ENCODE measurements around the gene SEC24B.

Gene SEC24B

GRCh38 chr4:109494563-109494962 is 60.9 kb downstream of the SEC24B start:
- TF ChIP-seq FOXP2 (optimal IDR thresholded peaks at IDR 0.05; ENCODE audit: borderline replicate concordance, extremely low read depth, extremely low read length, insufficient read depth) (no peak), REST (IDR thresholded peaks at IDR 0.05; ENCODE audit: insufficient read depth in 1 of 2, low read depth in 2 of 2, low read length in 2 of 2) (no peak), TAF1 (IDR thresholded peaks at IDR 0.05; ENCODE audit: borderline replicate concordance, insufficient read depth, low read length) (no peak), POLR2AphosphoS5 (IDR thresholded peaks at IDR 0.05; ENCODE audit: low read depth, low read length) (no peak), SIN3A (IDR thresholded peaks at IDR 0.05; ENCODE audit: borderline replicate concordance, insufficient read depth, low read length) (no peak)

GRCh38 chr4:109495514-109495913 is 61.9 kb downstream of the SEC24B start:
- TF ChIP-seq FOXP2 (optimal IDR thresholded peaks at IDR 0.05; ENCODE audit: borderline replicate concordance, extremely low read depth, extremely low read length, insufficient read depth) (no peak), TAF1 (IDR thresholded peaks at IDR 0.05; ENCODE audit: borderline replicate concordance, insufficient read depth, low read length) (no peak), POLR2AphosphoS5 (IDR thresholded peaks at IDR 0.05; ENCODE audit: low read depth, low read length) (no peak), SIN3A (IDR thresholded peaks at IDR 0.05; ENCODE audit: borderline replicate concordance, insufficient read depth, low read length) (no peak)

GRCh38 chr4:109496875-109497274 is 63.3 kb downstream of the SEC24B start:
- no peak for TF ChIP-seq SIN3A (IDR thresholded peaks at IDR 0.05; ENCODE audit: borderline replicate concordance, insufficient read depth, low read length)
- TF ChIP-seq POLR2AphosphoS5 (IDR thresholded peaks at IDR 0.05; ENCODE audit: low read depth, low read length), result no peak

GRCh38 chr4:109497511-109497910 is 63.9 kb downstream of the SEC24B start:
- TF ChIP-seq FOXP2 (optimal IDR thresholded peaks at IDR 0.05; ENCODE audit: borderline replicate concordance, extremely low read depth, extremely low read length, insufficient read depth) (no peak), POLR2AphosphoS5 (IDR thresholded peaks at IDR 0.05; ENCODE audit: low read depth, low read length) (no peak), TAF1 (IDR thresholded peaks at IDR 0.05; ENCODE audit: borderline replicate concordance, insufficient read depth, low read length) (no peak), SIN3A (IDR thresholded peaks at IDR 0.05; ENCODE audit: borderline replicate concordance, insufficient read depth, low read length) (no peak)

GRCh38 chr4:109499513-109499912 is 65.9 kb downstream of the SEC24B start:
- TF ChIP-seq FOXP2 (optimal IDR thresholded peaks at IDR 0.05; ENCODE audit: borderline replicate concordance, extremely low read depth, extremely low read length, insufficient read depth) (no peak), SIN3A (IDR thresholded peaks at IDR 0.05; ENCODE audit: borderline replicate concordance, insufficient read depth, low read length) (no peak), REST (IDR thresholded peaks at IDR 0.05; ENCODE audit: insufficient read depth in 1 of 2, low read depth in 2 of 2, low read length in 2 of 2) (no peak), POLR2AphosphoS5 (IDR thresholded peaks at IDR 0.05; ENCODE audit: low read depth, low read length) (no peak), TAF1 (IDR thresholded peaks at IDR 0.05; ENCODE audit: borderline replicate concordance, insufficient read depth, low read length) (no peak)

GRCh38 chr4:109506890-109507289 is 73.3 kb downstream of the SEC24B start:
- TF ChIP-seq FOXP2 (optimal IDR thresholded peaks at IDR 0.05; ENCODE audit: borderline replicate concordance, extremely low read depth, extremely low read length, insufficient read depth), result no peak
- no peak for TF ChIP-seq REST (IDR thresholded peaks at IDR 0.05; ENCODE audit: insufficient read depth in 1 of 2, low read depth in 2 of 2, low read length in 2 of 2)
- TF ChIP-seq POLR2AphosphoS5 (IDR thresholded peaks at IDR 0.05; ENCODE audit: low read depth, low read length), result no peak
- no peak for TF ChIP-seq SIN3A (IDR thresholded peaks at IDR 0.05; ENCODE audit: borderline replicate concordance, insufficient read depth, low read length)
- TF ChIP-seq TAF1 (IDR thresholded peaks at IDR 0.05; ENCODE audit: borderline replicate concordance, insufficient read depth, low read length), result no peak

Measured in PFSK-1 (cell line).